ENCODE data around the gene ALG12.

The ALG12 gene

GRCh38 chr22:49910229-49911155 is 7.7 kb downstream of the ALG12 start:
- no peak for DNase-seq

DNA sequence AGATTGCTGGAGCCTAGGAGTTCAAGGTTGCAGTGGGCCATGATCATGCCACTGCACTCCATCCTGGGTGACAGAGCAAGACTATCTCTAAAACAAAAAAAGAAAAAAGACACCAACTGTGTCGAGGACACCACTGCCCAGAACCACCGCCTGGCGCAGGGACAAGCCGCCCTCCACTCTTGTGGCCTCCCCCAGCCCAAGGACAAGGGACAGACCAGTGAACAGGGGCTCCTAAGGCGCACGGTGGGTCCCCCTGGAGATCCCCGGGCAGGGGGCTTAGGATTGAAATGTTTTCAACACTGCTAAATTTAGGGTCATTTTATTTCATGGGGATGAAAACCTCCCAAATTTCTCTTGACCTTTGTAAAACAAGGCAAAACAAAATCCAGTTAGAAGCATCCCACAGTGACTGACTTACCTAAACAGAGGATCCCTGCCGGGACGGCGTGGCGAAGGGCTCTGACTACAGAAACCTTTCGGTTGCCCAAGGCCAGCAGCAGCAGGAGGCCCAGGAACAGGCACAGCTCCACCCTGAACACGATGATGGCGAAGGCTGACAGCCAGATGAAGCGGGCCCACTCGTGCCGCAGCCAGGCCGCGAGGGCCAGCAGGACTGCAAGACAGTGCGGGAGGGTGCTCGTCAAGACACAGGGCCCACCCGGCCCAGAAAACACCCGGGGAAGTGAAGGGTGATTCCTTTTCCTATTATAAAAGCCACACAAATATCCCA is 8.6 kb downstream of the ALG12 start:
- no peak for DNase-seq

GRCh38 chr22:49907807-49908206 is 10.4 kb downstream of the ALG12 start:
- DNase-seq, result no peak

- no peak for DNase-seq
Measured at GRCh38 chr22:49906799-49907290, 11.4 kb downstream of the ALG12 start.

- DNase-seq, result no peak
Measured at GRCh38 chr22:49906071-49906798, 12.0 kb downstream of the ALG12 start.

- DNase-seq, result no peak
Measured at GRCh38 chr22:49905465-49905864, 12.8 kb downstream of the ALG12 start.

DNA sequence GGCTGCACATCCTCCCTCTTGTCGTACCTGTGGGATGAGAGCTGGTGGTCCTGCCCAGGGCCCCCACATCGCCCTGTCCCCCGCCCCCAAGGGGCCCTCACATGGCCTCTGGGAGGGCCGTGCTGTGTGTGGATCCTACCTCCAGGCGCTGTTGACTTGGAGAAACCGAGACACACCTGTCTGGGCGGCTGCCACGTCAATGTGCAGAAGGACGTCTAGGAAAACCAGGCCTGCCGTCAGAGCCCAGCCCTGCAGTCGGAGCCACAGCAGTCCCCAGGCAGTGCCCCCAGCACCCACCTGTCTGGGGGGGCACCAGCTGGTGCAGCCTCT is 14.2 kb downstream of the ALG12 start:
- DNase-seq, result no peak

- no peak for DNase-seq
Measured at GRCh38 chr22:49903322-49904039, 14.8 kb downstream of the ALG12 start.

- no peak for DNase-seq
Measured at GRCh38 chr22:49901457-49901856, 16.8 kb downstream of the ALG12 start.

DNA sequence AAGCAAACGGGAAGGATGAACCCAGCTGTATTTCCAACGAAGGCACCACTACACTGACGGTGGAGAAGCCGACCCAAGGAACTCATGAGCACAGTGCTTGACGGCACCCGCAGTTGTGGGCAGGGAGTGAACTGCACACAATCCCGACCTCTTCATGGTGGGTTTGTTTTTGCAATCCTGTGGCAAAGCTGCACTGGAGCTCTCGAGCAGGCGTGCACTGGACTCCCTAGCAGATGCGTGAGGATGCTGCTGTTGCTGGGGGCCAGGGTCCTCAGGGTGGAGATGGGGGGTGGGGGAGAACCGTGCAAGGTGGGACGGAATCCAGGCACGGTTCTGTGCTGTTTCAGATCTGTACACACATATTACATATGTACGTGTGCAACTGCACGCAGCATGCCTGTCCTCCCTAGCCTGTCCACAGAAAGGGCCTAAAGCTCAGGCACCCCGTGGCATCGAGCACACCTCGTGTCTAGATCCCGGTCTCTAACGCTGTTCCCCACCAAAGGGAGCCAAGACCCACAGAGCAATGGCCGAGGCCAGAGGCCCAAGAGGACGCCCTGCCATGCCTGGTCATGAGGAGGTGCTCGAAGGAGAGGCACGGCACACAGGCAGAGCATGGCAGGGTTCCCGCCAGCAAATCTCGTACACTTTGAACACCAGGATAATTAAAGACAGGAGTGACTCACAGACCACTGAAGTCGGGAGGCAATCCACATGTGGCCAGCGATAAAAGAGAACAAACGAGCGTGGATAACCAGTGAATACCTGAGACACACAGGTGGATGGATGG is 17.6 kb downstream of the ALG12 start:
- DNase-seq, result no peak

GRCh38 chr22:49899530-49899929 is 18.7 kb downstream of the ALG12 start:
- DNase-seq, result no peak

GRCh38 chr22:49897015-49897684 is 21.1 kb downstream of the ALG12 start:
- DNase-seq, result no peak

DNA sequence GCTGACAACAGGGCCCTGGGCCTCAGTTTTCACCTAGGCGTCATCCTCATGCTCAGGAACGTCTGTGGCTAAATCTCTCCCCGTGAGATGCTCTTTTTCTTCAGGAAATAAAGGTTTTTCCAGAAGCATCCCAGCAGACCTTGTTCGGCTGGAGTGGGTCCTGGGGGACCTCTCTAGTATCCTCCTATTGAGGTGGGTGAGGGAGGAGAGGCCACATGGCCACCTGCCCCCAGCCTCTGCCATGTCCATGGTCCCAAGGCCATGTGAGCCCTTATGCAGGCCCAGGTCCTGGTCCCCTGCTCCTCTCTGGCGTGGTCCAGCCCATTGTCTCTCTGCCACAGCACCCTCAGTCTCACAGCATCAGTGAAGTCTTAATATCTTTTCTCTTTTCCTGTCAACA is 22.0 kb downstream of the ALG12 start:
- DNase-seq, result no peak

- no peak for DNase-seq
Measured at GRCh38 chr22:49894322-49895054, 23.8 kb downstream of the ALG12 start.

GRCh38 chr22:49893025-49893424 is 25.2 kb downstream of the ALG12 start:
- no peak for DNase-seq

DNA sequence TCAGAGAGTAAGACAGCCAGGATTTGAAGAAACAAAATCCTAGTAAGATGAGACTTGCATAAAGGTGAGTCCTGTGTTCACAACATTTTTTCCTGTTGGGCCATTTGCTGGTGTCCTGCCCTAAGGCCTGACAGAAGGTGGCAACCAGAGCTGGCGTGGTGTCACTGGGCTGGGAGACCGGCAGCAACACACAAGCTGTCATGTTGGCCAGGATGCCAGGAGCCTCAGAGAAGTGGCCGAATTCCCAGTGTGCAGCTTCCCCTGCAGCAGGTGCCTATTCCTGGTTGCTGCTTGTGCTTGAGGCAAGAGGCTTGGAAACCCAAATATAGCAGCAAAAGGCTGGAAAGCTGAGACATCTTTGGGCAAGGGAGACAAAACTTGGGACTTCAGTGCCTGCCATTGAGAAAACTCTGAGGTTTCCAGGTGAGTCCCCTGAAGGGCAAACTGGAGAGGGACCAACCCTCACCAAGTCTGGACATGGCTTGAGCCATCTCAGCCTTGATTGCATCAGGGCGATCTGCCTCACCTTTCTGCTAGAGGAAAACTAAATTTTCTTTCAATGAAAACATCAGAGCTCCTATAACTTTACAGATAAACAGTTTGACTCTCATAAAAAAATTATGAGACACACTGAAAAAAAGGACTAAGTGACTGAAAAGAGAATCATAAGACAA is 25.9 kb downstream of the ALG12 start:
- no peak for DNase-seq

DNA sequence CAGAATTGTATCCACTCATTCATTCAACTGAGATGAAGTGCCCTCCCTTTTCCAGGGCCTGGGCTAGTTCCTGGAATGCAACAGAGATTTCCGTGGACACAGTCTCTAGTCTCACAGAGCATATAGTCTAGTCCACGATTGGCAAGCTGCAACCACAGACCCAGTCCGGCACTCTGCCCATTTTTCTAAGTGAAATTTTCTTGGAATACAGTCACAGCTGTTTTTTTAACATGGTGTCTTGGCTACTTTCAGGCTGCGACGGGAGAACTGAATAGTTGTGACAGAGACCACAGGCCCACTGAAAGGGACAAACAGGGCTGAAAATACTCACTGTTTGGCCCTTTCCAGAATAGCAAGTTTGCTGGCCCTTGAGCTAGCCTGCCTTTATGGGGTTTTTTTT is 29.2 kb downstream of the ALG12 start:
- no peak for DNase-seq

- no peak for DNase-seq
Measured at GRCh38 chr22:49887702-49888101, 30.5 kb downstream of the ALG12 start.

- no peak for DNase-seq
Measured at GRCh38 chr22:49887064-49887451, 31.2 kb downstream of the ALG12 start.

All from stimulated activated naive CD4-positive, alpha-beta T cell treated with Interleukin-2 at 50 U/mL for 16 hours (primary cell).